LNCaP clone FGC (cell line): Measurements from ENCODE around the gene NCOA1.

Source experiments
- DNase-seq: peaks from one replicate; pipeline ENCODE4 v3.0.0-alpha.2; 2011; ENCODE audit warnings: low read depth
- H3K4me3 ChIP-seq: 2 replicates; pipeline ENCODE4 v1.5.1; 2011; ENCODE audit warnings: mild to moderate bottlenecking, low read depth, low read length, control low read depth
- CTCF ChIP-seq: IDR thresholded peaks from 2 replicates; pipeline ENCODE4 v1.5.1; 2012; ENCODE audit warnings: mild to moderate bottlenecking; ENCODE audit not compliant: control insufficient read depth, insufficient read depth; ENCODE audit errors: extremely low read depth

Gene NCOA1

GRCh38 chr2:24820175-24820513 lies 329.1 kb downstream of the NCOA1 start:
- H3K4me3 ChIP-seq: no peak overlapping the region
- DNase-seq: no peak
- no peak for TF ChIP-seq CTCF
